Neutrophil (primary cell): ENCODE measurements around the gene IMMT.

ENCODE experiments used
- H3K27ac ChIP-seq: fragments of 200-600 bp; sonication (generic); 2 replicates; pipeline ENCODE4 v1.5.1; 2016; ENCODE audit warnings: mild to moderate bottlenecking, moderate library complexity
- H3K27me3 ChIP-seq: fragments of 200-600 bp; sonication (generic); 2 replicates; pipeline ENCODE4 v1.6.0; 2016; ENCODE audit warnings: mild to moderate bottlenecking
- H3K36me3 ChIP-seq: fragments of 200-600 bp; sonication (generic); 2 replicates; pipeline ENCODE4 v1.5.1; 2017
- H3K4me1 ChIP-seq, 2 experiments: fragments of 200-600 bp in 1 of 2; sonication (generic) in 1 of 2; 1 replicate in 1 of 2; 2 replicates in 1 of 2; pipeline versions ENCODE4 v1.5.1 to v1.6.1; 2013 to 2016; ENCODE audit warnings: low read depth in 1 of 2, low read length in 1 of 2, mild to moderate bottlenecking in 1 of 2, moderate library complexity in 1 of 2; ENCODE audit not compliant: control insufficient read depth in 1 of 2, insufficient read depth in 1 of 2
- H3K4me3 ChIP-seq, 2 experiments: fragments of 200-600 bp in 1 of 2; sonication (generic) in 1 of 2; 1 replicate in 1 of 2; 2 replicates in 1 of 2; pipeline ENCODE4 v1.5.1; 2013 to 2016; ENCODE audit warnings: low read depth in 1 of 2, low read length in 1 of 2, mild to moderate bottlenecking in 1 of 2, moderate library complexity in 1 of 2
- H3K9me3 ChIP-seq: fragments of 200-600 bp; sonication (generic); 2 replicates; pipeline ENCODE4 v1.5.1; 2016
- CTCF ChIP-seq: fragments of 200-600 bp; sonication (generic); IDR thresholded peaks from 2 replicates; pipeline ENCODE4 v1.5.1; 2016; ENCODE audit warnings: antibody characterized with exemption

The IMMT gene

GRCh38 chr2:86239745-86240144 is 44.5 kb upstream of the IMMT start:
- TF ChIP-seq CTCF: no peak
- H3K27me3 ChIP-seq: peaks cover 12% of the 10 kb centered on the region
- no peaks in the 10 kb centered on the region for H3K4me1 ChIP-seq

GRCh38 chr2:86239326-86239725 is 44.1 kb upstream of the IMMT start:
- no peaks in the 10 kb centered on the region for H3K4me1 ChIP-seq
- no peak overlapping the region for H3K27ac ChIP-seq
- peaks cover 12% of the 10 kb centered on the region for H3K27me3 ChIP-seq
- H3K4me3 ChIP-seq: no peak overlapping the region
- H3K36me3 ChIP-seq: no peaks in the 10 kb centered on the region
- no peak for TF ChIP-seq CTCF
- H3K9me3 ChIP-seq: no peaks in the 10 kb centered on the region

More at GRCh38 chr2:86239745-86240144, 44.5 kb upstream of the IMMT start:
- no peak overlapping the region for H3K27ac ChIP-seq
- no peak overlapping the region for H3K4me3 ChIP-seq
- H3K9me3 ChIP-seq: no peaks in the 10 kb centered on the region
- H3K36me3 ChIP-seq: no peaks in the 10 kb centered on the region

- no peaks in the 10 kb centered on the region for H3K9me3 ChIP-seq
- TF ChIP-seq CTCF: no peak
- no peak overlapping the region for H3K4me3 ChIP-seq
- H3K27ac ChIP-seq: no peak overlapping the region
- H3K27me3 ChIP-seq: peaks cover 12% of the 10 kb centered on the region
- H3K36me3 ChIP-seq: no peaks in the 10 kb centered on the region
- no peaks in the 10 kb centered on the region for H3K4me1 ChIP-seq
Observed at GRCh38 chr2:86238354-86238753, 43.1 kb upstream of the IMMT start.

GRCh38 chr2:86237172-86237571 is 41.9 kb upstream of the IMMT start:
- no peaks in the 10 kb centered on the region for H3K36me3 ChIP-seq
- no peak overlapping the region for H3K27ac ChIP-seq
- peaks cover 12% of the 10 kb centered on the region for H3K27me3 ChIP-seq
- no peaks in the 10 kb centered on the region for H3K4me1 ChIP-seq
- no peak overlapping the region for H3K4me3 ChIP-seq
- no peak for TF ChIP-seq CTCF
- H3K9me3 ChIP-seq: no peaks in the 10 kb centered on the region

GRCh38 chr2:86235196-86235980 is 40.1 kb upstream of the IMMT start:
- Histone ChIP-seq H3K4me1 (no peaks in the 10 kb centered on the region), H3K27me3 (peaks cover 12% of the 10 kb centered on the region), H3K36me3 (no peaks in the 10 kb centered on the region), H3K27ac (no peak overlapping the region), H3K9me3 (no peaks in the 10 kb centered on the region), H3K4me3 (no peak overlapping the region)
- TF ChIP-seq CTCF: no peak
